GM12873 (cell line): Measurements from ENCODE around the gene INKA2.

ENCODE experiments used
- TF ChIP-seq, protein P1 (sequence below): IDR thresholded peaks from 2 replicates; pipeline ENCODE4 v1.5.1; 2012; ENCODE audit warnings: low read depth, mild to moderate bottlenecking, moderate library complexity, low read length, control low read depth; ENCODE audit not compliant: insufficient read depth; ENCODE audit errors: missing control alignments

The INKA2 gene

DNA sequence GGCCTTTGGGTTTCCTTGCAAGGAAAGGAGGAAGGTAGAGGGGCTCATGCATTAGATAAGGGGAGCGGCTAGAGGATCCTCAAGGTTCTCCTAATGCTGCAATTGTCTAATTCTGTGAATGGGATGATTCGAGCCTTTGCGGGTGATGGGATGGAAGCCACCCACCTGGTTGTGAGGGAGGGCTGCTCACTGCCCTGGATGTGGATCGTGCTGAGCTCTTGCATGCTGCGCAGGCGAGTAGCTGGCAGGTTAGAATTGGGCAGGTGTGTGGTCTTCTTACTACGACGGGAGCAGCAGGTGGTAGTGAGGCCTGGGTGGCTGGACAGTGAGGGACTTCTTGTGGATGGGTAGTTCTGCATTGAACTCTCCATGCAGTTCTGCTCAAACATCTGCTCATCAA is 37.7 kb upstream of the INKA2 start:
- TF ChIP-seq, protein P1, sequence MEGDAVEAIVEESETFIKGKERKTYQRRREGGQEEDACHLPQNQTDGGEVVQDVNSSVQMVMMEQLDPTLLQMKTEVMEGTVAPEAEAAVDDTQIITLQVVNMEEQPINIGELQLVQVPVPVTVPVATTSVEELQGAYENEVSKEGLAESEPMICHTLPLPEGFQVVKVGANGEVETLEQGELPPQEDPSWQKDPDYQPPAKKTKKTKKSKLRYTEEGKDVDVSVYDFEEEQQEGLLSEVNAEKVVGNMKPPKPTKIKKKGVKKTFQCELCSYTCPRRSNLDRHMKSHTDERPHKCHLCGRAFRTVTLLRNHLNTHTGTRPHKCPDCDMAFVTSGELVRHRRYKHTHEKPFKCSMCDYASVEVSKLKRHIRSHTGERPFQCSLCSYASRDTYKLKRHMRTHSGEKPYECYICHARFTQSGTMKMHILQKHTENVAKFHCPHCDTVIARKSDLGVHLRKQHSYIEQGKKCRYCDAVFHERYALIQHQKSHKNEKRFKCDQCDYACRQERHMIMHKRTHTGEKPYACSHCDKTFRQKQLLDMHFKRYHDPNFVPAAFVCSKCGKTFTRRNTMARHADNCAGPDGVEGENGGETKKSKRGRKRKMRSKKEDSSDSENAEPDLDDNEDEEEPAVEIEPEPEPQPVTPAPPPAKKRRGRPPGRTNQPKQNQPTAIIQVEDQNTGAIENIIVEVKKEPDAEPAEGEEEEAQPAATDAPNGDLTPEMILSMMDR = no peak

DNA sequence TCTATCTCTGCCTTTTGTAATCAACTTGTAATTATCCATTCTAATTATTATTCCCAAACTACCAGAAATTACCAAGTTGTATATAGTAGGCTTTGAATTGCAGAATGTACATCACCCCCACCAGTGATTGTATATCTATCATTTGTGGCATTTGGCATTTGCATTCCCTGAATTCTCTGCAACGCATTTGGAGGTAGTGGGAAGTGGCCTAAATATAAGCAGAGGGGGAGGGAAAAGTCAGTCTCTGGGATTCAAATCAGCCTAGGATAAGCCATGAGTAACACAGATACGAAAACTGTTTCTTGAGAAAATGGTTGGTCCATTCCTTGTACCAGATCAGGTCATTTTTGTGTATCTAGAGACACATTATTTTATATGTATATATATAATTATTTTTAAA is 37.2 kb upstream of the INKA2 start:
- TF ChIP-seq, protein P1 = no peak

DNA sequence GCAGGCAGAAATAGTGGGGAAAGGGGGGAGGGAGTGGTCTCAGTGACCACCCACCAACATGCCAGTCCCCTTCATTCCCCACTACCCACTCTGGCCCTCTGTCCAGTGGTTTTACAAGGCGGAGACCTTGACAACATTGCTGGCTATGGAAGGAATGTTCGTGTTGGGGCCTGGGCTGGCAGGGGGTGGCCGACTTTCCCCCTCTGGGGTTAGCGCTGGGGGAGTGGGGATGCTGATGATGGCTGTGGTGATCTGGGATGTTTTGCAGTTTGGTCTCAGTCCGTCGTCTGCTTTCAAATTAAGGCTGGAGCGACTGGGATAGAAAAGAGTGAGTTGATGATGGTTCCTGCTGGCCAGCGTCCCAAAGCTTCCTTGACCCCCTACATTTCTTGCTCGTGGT is 36.8 kb upstream of the INKA2 start:
- TF ChIP-seq, protein P1 = no peak

DNA sequence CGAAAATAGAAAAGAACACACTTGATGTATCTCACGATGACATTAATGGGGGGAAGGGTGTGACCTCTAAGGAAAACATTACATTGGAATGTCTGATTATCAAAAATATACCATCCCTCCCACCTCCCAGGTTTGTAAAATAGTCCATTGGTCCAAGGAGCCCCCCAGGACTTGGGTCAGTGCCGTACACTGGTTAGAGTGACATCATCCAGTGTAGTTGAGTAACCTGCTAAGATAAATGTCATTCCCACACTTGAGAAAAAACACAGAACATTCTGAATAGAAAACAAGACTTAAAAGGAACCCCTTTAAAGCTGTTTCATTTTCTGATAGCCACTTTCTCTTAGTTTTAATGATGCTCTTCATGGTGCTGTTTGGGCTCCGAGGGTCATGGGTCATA is 31.7 kb upstream of the INKA2 start:
- TF ChIP-seq, protein P1 = no peak

- TF ChIP-seq, protein P1 = peak; percentile 70
Observed at GRCh38 chr1:111769517-111770146, 30.4 kb upstream of the INKA2 start.

- TF ChIP-seq, protein P1 = no peak
Observed at GRCh38 chr1:111768625-111769024, 29.4 kb upstream of the INKA2 start.

- TF ChIP-seq, protein P1 = no peak
Observed at GRCh38 chr1:111768023-111768422, 28.8 kb upstream of the INKA2 start.

DNA sequence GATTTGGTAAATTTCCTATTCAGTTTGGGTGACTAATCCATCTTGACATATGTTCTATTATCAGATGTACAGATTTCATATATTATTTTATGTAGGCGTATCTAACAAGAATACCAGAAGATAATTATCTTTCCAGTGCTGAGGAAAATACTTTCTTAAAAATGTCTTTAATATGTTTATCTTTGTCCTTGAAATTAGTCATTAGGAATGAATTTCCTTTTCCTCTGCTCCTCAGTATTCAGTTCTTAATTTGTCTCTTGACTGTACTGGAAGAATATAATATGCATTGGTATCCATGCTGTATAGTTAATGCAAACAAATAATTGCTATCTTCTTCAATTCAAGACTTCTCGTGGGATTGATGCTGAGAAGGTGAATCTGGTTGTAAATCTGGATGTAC is 23.1 kb upstream of the INKA2 start:
- TF ChIP-seq, protein P1 = no peak
